ENCODE measurements around the gene TLN1. TPM values are rescaled to one million over a fixed set of nuclear protein-coding genes. Genes with fewer than 3 reads are reported as not detected.

The TLN1 gene
- total and polyA plus RNA-seq, 2 of the 8 experiments (the other 6 are each of a cell fraction or from before 2014, with no cell fraction given): 28.1 to 90.1 TPM

- no peak for TF ChIP-seq CHD7 (IDR thresholded peaks at IDR 0.05; ENCODE audit: insufficient replicate concordance, low read length)
- no peak for TF ChIP-seq TEAD4 (IDR thresholded peaks at IDR 0.05; ENCODE audit: low read depth, low read length)
Observed at GRCh38 chr9:35776018-35776417, 44.0 kb upstream of the TLN1 start (continued).
